HG03565 (cell line): ENCODE measurements around the gene TAS2R30.
"Not testable (repeated sequence)": the region's sequence is repeated elsewhere in the genome, so short reads cannot be mapped to it uniquely, and the experiment has no call there.

ENCODE experiments used
- ATAC-seq: cut with Tn5 transposase; IDR thresholded peaks from one replicate; pipeline ENCODE4 v1.9.1; 2021; ENCODE audit warnings: mild to moderate bottlenecking, moderate library complexity; ENCODE audit not compliant: unreplicated experiment

Gene TAS2R30

GRCh38 chr12:11130382-11130781 lies 4.1 kb downstream of the TAS2R30 start:
- no peak for ATAC-seq

GRCh38 chr12:11114130-11114529 lies 20.3 kb downstream of the TAS2R30 start:
- not testable (repeated sequence) for ATAC-seq

- not testable (repeated sequence) for ATAC-seq
Measured at GRCh38 chr12:11111213-11111612, 23.2 kb downstream of the TAS2R30 start.

GRCh38 chr12:11108862-11109261 lies 25.6 kb downstream of the TAS2R30 start:
- ATAC-seq, result no peak

- no peak for ATAC-seq
Measured at GRCh38 chr12:11107719-11108118, 26.7 kb downstream of the TAS2R30 start.

- no peak for ATAC-seq
Measured at GRCh38 chr12:11106288-11106687, 28.2 kb downstream of the TAS2R30 start.

- no peak for ATAC-seq
Measured at GRCh38 chr12:11105546-11105945, 28.9 kb downstream of the TAS2R30 start.

- ATAC-seq, result not testable (repeated sequence)
Measured at GRCh38 chr12:11094910-11095309, 39.5 kb downstream of the TAS2R30 start.

- ATAC-seq, result no peak
Measured at GRCh38 chr12:11092128-11092527, 42.3 kb downstream of the TAS2R30 start, which contains the start of gene TAS2R43. Gene TAS2R43 (minus strand): TSS chr12:11092313. CDS start chr12:11092229, 84 bp downstream.

GRCh38 chr12:11089246-11089645 lies 45.2 kb downstream of the TAS2R30 start:
- no peak for ATAC-seq

- ATAC-seq, result peak; percentile 59
Measured at GRCh38 chr12:11085419-11085818, 49.0 kb downstream of the TAS2R30 start.
